Measurements from ENCODE around the gene SLC25A22. TPM values are rescaled to one million over a fixed set of nuclear protein-coding genes. Genes with fewer than 3 reads are reported as not detected.

Gene SLC25A22
- total RNA-seq: 10 to 100 TPM in 1 of 4 donors, 1 to 10 TPM in 3; 5.2 to 14.5 (median 6.9) TPM

GRCh38 chr11:798093-798713 lies at the start of gene SLC25A22:
SLC25A22 (minus strand) TSS chr11:798281; CDS start chr11:795006, 3,275 bp downstream.
- H3K4me3 ChIP-seq: peak within 1 kb of the TSS; percentile 44 to 81
- WGBS, 2 donors (ENCODE audit: low coverage in 1 of 2): no CpG with 5 or more reads among the region's 69 CpGs
- ATAC-seq: peak; percentile 77
- H3K4me1 ChIP-seq: peaks cover 0 to 63% (median 22%) of the 10 kb centered on the region in 3 donors
- TF ChIP-seq POLR2A (IDR thresholded peaks at IDR 0.05) (peak in 1 of 2 donors; percentile 13), CTCF (IDR thresholded peaks at IDR 0.05) (peak in 3 of 4 experiments; percentile 87 to 91 (median 90)), EP300 (IDR thresholded peaks at IDR 0.05) (no peak)
- H3K36me3 ChIP-seq: peaks cover 0 to 57% of the 10 kb centered on the region in 2 donors
- peak within 1 kb of the TSS; percentile 20 to 94 (median 86) for H3K27ac ChIP-seq
- no peaks in the 10 kb centered on the region for H3K9me3 ChIP-seq
- no peaks in the 10 kb centered on the region for H3K27me3 ChIP-seq

GRCh38 chr11:847876-848275 lies 49.8 kb upstream of the SLC25A22 start:
- ATAC-seq: no peak
- H3K9me3 ChIP-seq: no peaks in the 10 kb centered on the region
- WGBS, 2 donors (ENCODE audit: low coverage in 1 of 2): no CpG with 5 or more reads among the region's 18 CpGs
- no peak overlapping the region for H3K4me3 ChIP-seq
- no peak for TF ChIP-seq EP300 (IDR thresholded peaks at IDR 0.05)
- TF ChIP-seq POLR2A (IDR thresholded peaks at IDR 0.05): no peak
- TF ChIP-seq CTCF (IDR thresholded peaks at IDR 0.05): no peak
- no peak for TF ChIP-seq POLR2AphosphoS5 (IDR thresholded peaks at IDR 0.05)
- H3K4me1 ChIP-seq: peaks cover 0 to 98% (median 43%) of the 10 kb centered on the region in 3 donors
- H3K27ac ChIP-seq: peak overlapping the region in 1 of 4 donors; percentile 61
- peaks cover 0 to 34% of the 10 kb centered on the region in 2 donors for H3K36me3 ChIP-seq
- peaks cover 16% of the 10 kb centered on the region for H3K27me3 ChIP-seq

- no peaks in the 10 kb centered on the region for H3K9me3 ChIP-seq
- H3K27me3 ChIP-seq: peaks cover 16% of the 10 kb centered on the region
- peak overlapping the region in 3 of 4 donors; percentile 39 to 94 (median 92) for H3K27ac ChIP-seq
- TF ChIP-seq EP300 (IDR thresholded peaks at IDR 0.05): no peak
- TF ChIP-seq POLR2AphosphoS5 (IDR thresholded peaks at IDR 0.05): no peak
- no peak for TF ChIP-seq CTCF (IDR thresholded peaks at IDR 0.05)
- TF ChIP-seq POLR2A (IDR thresholded peaks at IDR 0.05): no peak
- no peak for ATAC-seq
- WGBS, 2 donors (ENCODE audit: low coverage in 1 of 2): no CpG with 5 or more reads among the region's 11 CpGs
- peaks cover 0 to 87% (median 42%) of the 10 kb centered on the region in 3 donors for H3K4me1 ChIP-seq
- H3K4me3 ChIP-seq: no peak overlapping the region
- peaks cover 0 to 23% of the 10 kb centered on the region in 2 donors for H3K36me3 ChIP-seq
Measured at GRCh38 chr11:846496-847098, 48.5 kb upstream of the SLC25A22 start.

- Histone ChIP-seq H3K4me1 (peaks cover 2 to 87% (median 48%) of the 10 kb centered on the region in 3 donors), H3K9me3 (no peaks in the 10 kb centered on the region), H3K36me3 (peaks cover 0 to 22% of the 10 kb centered on the region in 2 donors), H3K4me3 (peak overlapping the region in 1 of 2 donors; percentile 100), H3K27ac (peak overlapping the region in 3 of 4 donors; percentile 92 to 98 (median 94)), H3K27me3 (peaks cover 16% of the 10 kb centered on the region)
- TF ChIP-seq CTCF (IDR thresholded peaks at IDR 0.05) (no peak), EP300 (IDR thresholded peaks at IDR 0.05) (no peak), POLR2AphosphoS5 (IDR thresholded peaks at IDR 0.05) (no peak), POLR2A (IDR thresholded peaks at IDR 0.05) (no peak)
- no CpG with 5 or more reads among the region's 8 CpGs for WGBS, 2 donors (ENCODE audit: low coverage in 1 of 2)
- no peak for ATAC-seq
Measured at GRCh38 chr11:845872-846495, 47.9 kb upstream of the SLC25A22 start.
